DOHH2 (cell line): ENCODE results near the gene SENP1.

Experiments
- H3F3A ChIP-seq: fragments of 200-600 bp; sonication (generic), shearing (Covaris generic); 2 replicates; pipeline ENCODE4 v1.6.0; 2016; ENCODE audit warnings: antibody characterized with exemption, mild to moderate bottlenecking; ENCODE audit not compliant: control insufficient read depth, insufficient read depth
- H3K27ac ChIP-seq: fragments of 200-600 bp; sonication (generic); 2 replicates; pipeline ENCODE4 v1.5.1; 2014; ENCODE audit warnings: low read depth, mild to moderate bottlenecking, low read length, moderate library complexity
- H3K27me3 ChIP-seq: fragments of 200-600 bp; sonication (generic); 2 replicates; pipeline ENCODE4 v1.6.1; 2014; ENCODE audit warnings: mild to moderate bottlenecking, low read length, mixed read lengths; ENCODE audit not compliant: control insufficient read depth
- H3K36me3 ChIP-seq: fragments of 200-600 bp; sonication (generic); 2 replicates; pipeline ENCODE4 v1.6.1; 2014; ENCODE audit warnings: mild to moderate bottlenecking, low read length, moderate library complexity, mixed read lengths; ENCODE audit not compliant: control insufficient read depth
- H3K4me1 ChIP-seq: fragments of 200-600 bp; sonication (generic); 2 replicates; pipeline ENCODE4 v1.6.1; 2014; ENCODE audit warnings: mild to moderate bottlenecking, low read length, mixed read lengths; ENCODE audit not compliant: control insufficient read depth
- H3K4me2 ChIP-seq: fragments of 200-600 bp; sonication (generic); 2 replicates; pipeline ENCODE4 v1.6.0; 2014; ENCODE audit warnings: mild to moderate bottlenecking, low read length, moderate library complexity
- H3K4me3 ChIP-seq: fragments of 200-600 bp; sonication (generic); 2 replicates; pipeline ENCODE4 v1.5.1; 2014; ENCODE audit warnings: mild to moderate bottlenecking, low read length, mixed read lengths
- H3K79me2 ChIP-seq: fragments of 200-600 bp; sonication (generic); 2 replicates; pipeline ENCODE4 v1.6.1; 2014; ENCODE audit warnings: mild to moderate bottlenecking, low read length, mixed read lengths; ENCODE audit not compliant: control insufficient read depth
- H3K9me2 ChIP-seq: fragments of 200-600 bp; sonication (generic); replicated peaks from 2 replicates; pipeline ENCODE4 v1.6.1; 2014; ENCODE audit warnings: mild to moderate bottlenecking, low read length, mixed read lengths; ENCODE audit not compliant: control insufficient read depth
- H3K9me3 ChIP-seq: fragments of 200-600 bp; sonication (generic); 2 replicates; pipeline ENCODE4 v1.6.1; 2014; ENCODE audit warnings: antibody characterized with exemption, low read length, mixed read lengths; ENCODE audit not compliant: control insufficient read depth, insufficient read depth
- H4K20me1 ChIP-seq: fragments of 200-600 bp; sonication (generic); 2 replicates; pipeline ENCODE4 v1.6.0; 2014; ENCODE audit warnings: low read depth, mild to moderate bottlenecking, antibody characterized with exemption, low read length, moderate library complexity; ENCODE audit not compliant: control insufficient read depth, insufficient read depth
- EZH2phosphoT487 ChIP-seq: fragments of 200-600 bp; sonication (generic); IDR thresholded peaks from 2 replicates; pipeline ENCODE4 v1.6.1; 2017; ENCODE audit warnings: borderline replicate concordance, mild to moderate bottlenecking, antibody characterized with exemption, low read length, moderate library complexity, mixed read lengths
- TF ChIP-seq, protein P1 (sequence below): fragments of 200-600 bp; sonication (generic); IDR thresholded peaks from one replicate; pipeline ENCODE4 v1.5.1; 2014; ENCODE audit warnings: antibody characterized with exemption, mild to moderate bottlenecking, low read depth, low read length; ENCODE audit not compliant: poor library complexity, severe bottlenecking

Gene SENP1

DNA sequence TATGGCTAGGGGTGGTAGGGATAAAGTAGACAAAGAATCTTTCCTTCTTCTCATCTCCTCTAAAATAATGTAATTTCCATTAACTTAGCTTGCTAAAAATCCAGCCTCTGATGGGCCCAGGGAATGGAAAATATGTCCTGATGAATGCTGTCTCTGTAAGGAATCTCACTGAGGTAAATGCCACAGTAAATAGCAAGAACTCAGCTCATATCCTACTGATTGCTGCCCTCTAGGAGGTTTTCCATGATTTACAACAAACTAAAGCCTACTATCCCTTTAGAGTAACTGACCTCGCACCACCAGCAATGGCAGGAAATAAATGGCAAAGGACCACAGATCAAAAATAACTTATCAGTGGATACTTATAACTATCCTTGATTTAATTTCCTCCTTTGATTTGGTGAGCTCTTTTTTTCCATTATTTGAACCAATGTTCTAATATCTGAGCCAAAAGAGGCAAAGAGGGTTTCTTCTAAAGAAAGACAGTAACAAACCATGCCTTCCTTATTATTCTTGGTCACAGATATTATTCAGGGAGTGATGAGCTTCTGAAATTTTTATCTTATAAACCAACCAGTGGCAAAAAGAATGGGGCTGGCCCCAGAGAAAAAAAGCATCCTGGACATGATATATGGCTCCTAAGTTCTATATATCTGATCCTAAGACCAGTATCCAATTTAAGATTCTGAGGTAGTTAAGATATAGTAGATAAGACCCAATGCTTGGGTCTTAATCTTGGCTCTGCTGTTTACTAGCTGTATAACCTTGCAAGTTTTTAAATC lies 43.8 kb downstream of the SENP1 start:
- Histone ChIP-seq H3F3A (peaks cover 4% of the 10 kb centered on the region; the same call in 1 of the 2 replicates), H4K20me1 (no peaks in the 10 kb centered on the region), H3K9me2 (no peaks in the 10 kb centered on the region), H3K79me2 (no peaks in the 10 kb centered on the region), H3K9me3 (peaks cover 5% of the 10 kb centered on the region; the same call in 1 of the 2 replicates), H3K4me1 (no peaks in the 10 kb centered on the region), H3K4me3 (no peak overlapping the region), H3K36me3 (peaks cover 89% of the 10 kb centered on the region), H3K27ac (no peak overlapping the region), H3K27me3 (no peaks in the 10 kb centered on the region), H3K4me2 (no peak overlapping the region)
- TF ChIP-seq, protein P1, sequence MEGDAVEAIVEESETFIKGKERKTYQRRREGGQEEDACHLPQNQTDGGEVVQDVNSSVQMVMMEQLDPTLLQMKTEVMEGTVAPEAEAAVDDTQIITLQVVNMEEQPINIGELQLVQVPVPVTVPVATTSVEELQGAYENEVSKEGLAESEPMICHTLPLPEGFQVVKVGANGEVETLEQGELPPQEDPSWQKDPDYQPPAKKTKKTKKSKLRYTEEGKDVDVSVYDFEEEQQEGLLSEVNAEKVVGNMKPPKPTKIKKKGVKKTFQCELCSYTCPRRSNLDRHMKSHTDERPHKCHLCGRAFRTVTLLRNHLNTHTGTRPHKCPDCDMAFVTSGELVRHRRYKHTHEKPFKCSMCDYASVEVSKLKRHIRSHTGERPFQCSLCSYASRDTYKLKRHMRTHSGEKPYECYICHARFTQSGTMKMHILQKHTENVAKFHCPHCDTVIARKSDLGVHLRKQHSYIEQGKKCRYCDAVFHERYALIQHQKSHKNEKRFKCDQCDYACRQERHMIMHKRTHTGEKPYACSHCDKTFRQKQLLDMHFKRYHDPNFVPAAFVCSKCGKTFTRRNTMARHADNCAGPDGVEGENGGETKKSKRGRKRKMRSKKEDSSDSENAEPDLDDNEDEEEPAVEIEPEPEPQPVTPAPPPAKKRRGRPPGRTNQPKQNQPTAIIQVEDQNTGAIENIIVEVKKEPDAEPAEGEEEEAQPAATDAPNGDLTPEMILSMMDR = no peak

DNA sequence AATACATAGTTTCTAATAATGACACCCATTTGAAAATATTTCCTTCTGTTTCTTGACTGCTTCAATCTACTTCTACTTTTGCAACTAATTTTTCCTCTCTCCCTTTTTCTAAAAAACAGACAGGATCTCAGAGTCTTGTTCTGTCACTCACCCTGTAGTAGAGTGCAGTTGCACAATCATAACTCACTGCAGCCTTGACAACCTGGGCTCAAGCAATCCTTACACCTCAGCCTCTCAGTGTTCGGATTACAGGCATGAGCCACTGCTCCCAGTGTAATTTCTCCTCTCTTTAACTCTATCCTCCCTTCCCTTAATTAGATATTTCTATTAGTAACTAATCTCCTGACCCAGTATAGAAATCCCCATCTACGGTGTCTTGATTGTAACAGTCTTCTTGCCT lies 45.4 kb downstream of the SENP1 start:
- no peak overlapping the region for H3K27ac ChIP-seq
- H3K4me1 ChIP-seq = no peaks in the 10 kb centered on the region
- no peaks in the 10 kb centered on the region for H3K79me2 ChIP-seq
- no peaks in the 10 kb centered on the region for H4K20me1 ChIP-seq
- H3F3A ChIP-seq = peaks cover 4% of the 10 kb centered on the region; the same call in 1 of the 2 replicates
- peaks cover 5% of the 10 kb centered on the region; the same call in 1 of the 2 replicates for H3K9me3 ChIP-seq
- no peak overlapping the region for H3K4me3 ChIP-seq
- no peaks in the 10 kb centered on the region for H3K27me3 ChIP-seq
- H3K9me2 ChIP-seq = no peaks in the 10 kb centered on the region
- H3K4me2 ChIP-seq = no peak overlapping the region
- TF ChIP-seq EZH2phosphoT487 = no peak
- TF ChIP-seq, protein P1 = no peak
- H3K36me3 ChIP-seq = peaks cover 72% of the 10 kb centered on the region

DNA sequence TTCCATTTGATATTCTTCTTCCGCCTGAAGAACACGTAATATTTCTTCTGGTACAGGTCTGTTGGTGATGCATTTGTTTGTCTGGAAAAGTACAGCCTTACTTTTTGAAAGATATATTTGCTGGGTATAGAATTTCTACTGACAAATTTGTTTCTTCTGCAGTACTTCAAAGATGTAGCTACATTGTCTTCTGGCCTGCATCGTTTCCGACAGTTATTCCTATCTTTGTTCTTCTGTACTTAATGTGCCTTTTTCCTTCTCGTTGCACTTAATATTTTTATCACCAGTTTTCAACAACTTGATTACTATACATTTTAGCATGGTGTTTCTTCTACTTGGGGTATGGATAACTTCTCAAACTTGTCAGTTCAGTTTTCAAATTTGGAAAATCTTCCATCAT lies 47.1 kb downstream of the SENP1 start:
- Histone ChIP-seq H3K79me2 (no peaks in the 10 kb centered on the region), H4K20me1 (no peaks in the 10 kb centered on the region), H3K27ac (no peak overlapping the region), H3K4me2 (no peak overlapping the region), H3K27me3 (no peaks in the 10 kb centered on the region), H3K36me3 (peaks cover 60% of the 10 kb centered on the region), H3K4me1 (no peaks in the 10 kb centered on the region), H3K9me3 (peaks cover 5% of the 10 kb centered on the region; the same call in 1 of the 2 replicates), H3K4me3 (no peak overlapping the region), H3K9me2 (no peaks in the 10 kb centered on the region), H3F3A (peaks cover 4% of the 10 kb centered on the region; the same call in 1 of the 2 replicates)
- TF ChIP-seq, protein P1 = no peak
- no peak for TF ChIP-seq EZH2phosphoT487
